ENCODE data around the gene SAMD4B.
"Not testable (repeated sequence)": the region's sequence is repeated elsewhere in the genome, so short reads cannot be mapped to it uniquely, and the experiment has no call there.

SAMD4B gene

DNA sequence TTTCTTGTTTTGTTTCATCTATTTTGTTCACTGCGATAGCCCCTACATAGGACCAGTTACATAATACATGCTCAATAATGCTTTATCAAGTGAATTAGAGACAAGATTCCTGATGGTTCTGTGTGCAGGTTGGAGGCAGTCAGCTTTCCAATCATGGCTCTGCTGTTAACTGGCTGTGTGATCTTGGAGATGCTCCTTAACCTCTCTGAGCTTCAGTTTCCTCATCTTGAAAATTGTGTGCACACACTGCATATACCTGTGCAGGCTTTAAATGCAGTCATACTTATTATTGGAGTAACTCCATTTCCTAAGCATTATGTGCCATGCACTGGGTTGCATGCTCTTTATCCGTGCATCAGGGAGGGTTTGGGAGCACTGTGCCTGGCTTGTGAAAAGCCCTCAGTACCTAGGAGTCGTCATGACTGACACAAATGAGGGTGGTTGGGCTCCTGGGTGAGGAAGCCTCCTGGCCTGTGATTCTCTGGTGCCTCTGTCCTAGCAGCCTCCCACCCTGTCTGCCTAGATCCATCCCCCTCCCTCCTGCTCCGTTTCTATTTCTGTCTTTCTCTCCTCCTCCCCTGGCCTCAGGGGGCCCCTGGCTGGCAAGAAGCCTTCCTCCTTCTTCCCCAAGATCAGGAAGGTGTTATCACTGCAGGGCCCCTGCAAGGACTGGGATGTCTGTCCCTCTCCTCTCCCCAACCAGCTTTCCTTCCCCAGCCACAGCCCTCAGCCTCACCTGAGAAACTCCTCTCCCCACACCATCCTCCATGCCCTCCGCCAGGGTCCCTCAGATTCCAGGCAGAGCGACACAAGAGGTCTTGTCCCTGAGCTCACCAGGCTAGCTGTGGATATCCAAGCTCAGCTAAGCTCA is 37.3 kb upstream of the SAMD4B start:
- no peak for DNase-seq
- Histone ChIP-seq H3K27ac (no peak overlapping the region), H3K4me3 (ENCODE audit: low read depth, low read length) (no peak overlapping the region), H3K27me3 (replicated peaks) (peaks cover 43% of the 10 kb centered on the region), H3K36me3 (replicated peaks) (no peaks in the 10 kb centered on the region)
- in situ Hi-C loops (cut with HindIII; ENCODE audit: low pct_ligation_motif_present, low sequenced_read_pairs): no loop called here
- TF ChIP-seq, protein P1, sequence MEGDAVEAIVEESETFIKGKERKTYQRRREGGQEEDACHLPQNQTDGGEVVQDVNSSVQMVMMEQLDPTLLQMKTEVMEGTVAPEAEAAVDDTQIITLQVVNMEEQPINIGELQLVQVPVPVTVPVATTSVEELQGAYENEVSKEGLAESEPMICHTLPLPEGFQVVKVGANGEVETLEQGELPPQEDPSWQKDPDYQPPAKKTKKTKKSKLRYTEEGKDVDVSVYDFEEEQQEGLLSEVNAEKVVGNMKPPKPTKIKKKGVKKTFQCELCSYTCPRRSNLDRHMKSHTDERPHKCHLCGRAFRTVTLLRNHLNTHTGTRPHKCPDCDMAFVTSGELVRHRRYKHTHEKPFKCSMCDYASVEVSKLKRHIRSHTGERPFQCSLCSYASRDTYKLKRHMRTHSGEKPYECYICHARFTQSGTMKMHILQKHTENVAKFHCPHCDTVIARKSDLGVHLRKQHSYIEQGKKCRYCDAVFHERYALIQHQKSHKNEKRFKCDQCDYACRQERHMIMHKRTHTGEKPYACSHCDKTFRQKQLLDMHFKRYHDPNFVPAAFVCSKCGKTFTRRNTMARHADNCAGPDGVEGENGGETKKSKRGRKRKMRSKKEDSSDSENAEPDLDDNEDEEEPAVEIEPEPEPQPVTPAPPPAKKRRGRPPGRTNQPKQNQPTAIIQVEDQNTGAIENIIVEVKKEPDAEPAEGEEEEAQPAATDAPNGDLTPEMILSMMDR (IDR thresholded peaks at IDR 0.05; ENCODE audit: low read depth, low read length, missing control alignments): no peak

DNA sequence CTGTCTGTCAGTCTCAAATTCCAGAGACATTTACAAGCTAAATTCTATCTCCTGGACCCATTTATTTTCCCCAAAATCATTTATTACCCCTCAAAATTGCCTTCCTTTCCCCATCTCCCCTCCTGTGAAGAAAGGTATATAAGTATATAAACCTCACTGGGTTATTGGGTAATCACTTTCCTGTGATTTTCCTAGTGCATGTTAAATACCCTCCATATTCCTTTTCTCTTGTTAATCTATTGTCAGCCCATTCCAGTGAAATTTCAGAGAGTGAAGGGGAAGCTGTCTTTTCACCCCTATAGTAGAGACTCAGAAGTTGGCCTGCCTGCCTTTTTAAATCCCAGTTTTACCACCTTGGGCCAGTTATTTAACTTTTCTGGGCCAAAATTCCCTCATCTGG is 36.1 kb upstream of the SAMD4B start:
- no peak overlapping the region for H3K27ac ChIP-seq

DNA sequence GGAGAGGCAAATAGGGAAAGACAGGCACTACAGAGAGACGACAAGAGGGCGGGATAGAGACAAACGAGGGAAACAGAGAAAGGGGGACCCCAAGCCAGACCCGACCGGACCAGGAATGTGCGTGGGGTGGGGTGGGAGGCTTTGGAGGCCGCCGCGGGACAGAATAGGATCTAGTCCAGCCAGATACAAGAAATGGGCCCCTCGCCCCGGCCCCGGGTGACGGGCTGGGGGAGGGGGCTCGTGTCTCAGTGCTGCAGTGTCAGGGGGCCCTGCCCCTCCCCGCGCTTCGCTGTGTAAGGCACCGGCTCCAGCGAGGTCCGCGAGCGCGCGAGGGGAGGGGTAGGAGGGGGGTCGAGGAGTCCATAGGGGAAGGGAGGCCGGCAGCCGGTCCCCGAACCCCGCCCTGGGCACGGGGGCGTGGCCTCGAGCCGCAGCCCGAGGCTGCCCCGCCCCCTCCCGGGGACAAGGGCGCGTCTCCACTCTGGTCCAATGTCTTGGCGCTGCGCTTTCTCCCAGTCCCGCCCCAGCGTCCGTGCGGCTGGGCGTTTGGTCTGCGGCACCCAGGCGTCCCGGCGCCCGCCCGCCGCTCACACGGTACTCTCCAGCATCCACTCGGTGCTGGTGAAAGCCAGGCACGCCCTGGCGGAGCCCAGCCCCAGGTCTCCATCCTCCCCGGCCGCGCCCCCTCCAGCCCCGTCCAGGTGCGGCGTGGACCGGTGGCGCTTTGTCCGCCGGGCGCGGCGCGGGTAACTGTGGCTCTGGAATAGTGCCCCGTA is 35.0 kb upstream of the SAMD4B start:
- Histone ChIP-seq H3K4me3 (ENCODE audit: low read depth, low read length) (no peak overlapping the region), H3K27me3 (replicated peaks) (peaks cover 43% of the 10 kb centered on the region), H3K36me3 (replicated peaks) (no peaks in the 10 kb centered on the region), H3K27ac (no peak overlapping the region)
- no peak for DNase-seq
- TF ChIP-seq, protein P1 (IDR thresholded peaks at IDR 0.05; ENCODE audit: low read depth, low read length, missing control alignments): no peak
- in situ Hi-C loops (cut with HindIII; ENCODE audit: low pct_ligation_motif_present, low sequenced_read_pairs): no loop called here

More for the DNA sequence above, 36.1 kb upstream of the SAMD4B start:
- no peaks in the 10 kb centered on the region for H3K36me3 ChIP-seq (replicated peaks)
- DNase-seq: no peak
- peaks cover 43% of the 10 kb centered on the region for H3K27me3 ChIP-seq (replicated peaks)
- no peak overlapping the region for H3K4me3 ChIP-seq (ENCODE audit: low read depth, low read length)
- in situ Hi-C loops (cut with HindIII; ENCODE audit: low pct_ligation_motif_present, low sequenced_read_pairs): no loop called here
- TF ChIP-seq, protein P1 (IDR thresholded peaks at IDR 0.05; ENCODE audit: low read depth, low read length, missing control alignments): no peak

DNA sequence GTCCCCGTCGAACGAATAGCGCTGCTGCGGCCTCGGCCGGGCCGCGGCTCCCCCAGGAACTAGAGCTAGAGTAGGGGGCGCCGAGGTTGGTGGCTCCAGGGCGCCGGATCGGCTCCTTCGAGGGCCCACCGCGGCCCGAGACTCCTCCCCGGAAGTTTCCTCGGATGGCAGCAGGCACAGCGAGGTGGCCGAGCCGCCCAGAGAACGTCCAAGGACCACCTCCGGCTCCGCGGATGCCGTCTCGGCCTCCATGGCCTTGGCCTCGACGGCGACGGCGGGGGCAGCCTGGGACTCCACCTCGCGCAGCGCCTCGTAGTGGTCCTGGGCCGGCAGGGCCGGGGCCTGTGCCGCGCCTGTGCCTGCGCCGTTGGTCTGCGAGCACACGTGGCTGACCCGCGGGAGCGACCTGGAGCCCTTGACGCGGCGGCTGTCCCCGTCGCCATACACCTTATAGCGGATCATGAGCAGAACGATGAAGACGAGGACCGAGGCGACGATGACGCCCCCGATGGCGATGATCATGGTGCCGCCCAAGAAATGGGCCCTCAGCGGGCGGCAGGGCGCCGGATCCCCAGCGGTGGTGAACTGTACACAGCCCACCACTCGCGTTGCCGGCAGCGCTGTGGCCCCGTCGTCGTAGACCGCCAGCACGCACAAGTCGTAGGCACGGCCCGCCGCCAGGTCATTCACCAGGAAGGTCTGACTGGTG is 34.2 kb upstream of the SAMD4B start:
- DNase-seq: no peak
- no peaks in the 10 kb centered on the region for H3K36me3 ChIP-seq (replicated peaks)
- peaks cover 43% of the 10 kb centered on the region for H3K27me3 ChIP-seq (replicated peaks)
- H3K27ac ChIP-seq: no peak overlapping the region
- in situ Hi-C loops (cut with HindIII; ENCODE audit: low pct_ligation_motif_present, low sequenced_read_pairs): no loop called here
- TF ChIP-seq, protein P1 (IDR thresholded peaks at IDR 0.05; ENCODE audit: low read depth, low read length, missing control alignments): no peak
- H3K4me3 ChIP-seq (ENCODE audit: low read depth, low read length): no peak overlapping the region

DNA sequence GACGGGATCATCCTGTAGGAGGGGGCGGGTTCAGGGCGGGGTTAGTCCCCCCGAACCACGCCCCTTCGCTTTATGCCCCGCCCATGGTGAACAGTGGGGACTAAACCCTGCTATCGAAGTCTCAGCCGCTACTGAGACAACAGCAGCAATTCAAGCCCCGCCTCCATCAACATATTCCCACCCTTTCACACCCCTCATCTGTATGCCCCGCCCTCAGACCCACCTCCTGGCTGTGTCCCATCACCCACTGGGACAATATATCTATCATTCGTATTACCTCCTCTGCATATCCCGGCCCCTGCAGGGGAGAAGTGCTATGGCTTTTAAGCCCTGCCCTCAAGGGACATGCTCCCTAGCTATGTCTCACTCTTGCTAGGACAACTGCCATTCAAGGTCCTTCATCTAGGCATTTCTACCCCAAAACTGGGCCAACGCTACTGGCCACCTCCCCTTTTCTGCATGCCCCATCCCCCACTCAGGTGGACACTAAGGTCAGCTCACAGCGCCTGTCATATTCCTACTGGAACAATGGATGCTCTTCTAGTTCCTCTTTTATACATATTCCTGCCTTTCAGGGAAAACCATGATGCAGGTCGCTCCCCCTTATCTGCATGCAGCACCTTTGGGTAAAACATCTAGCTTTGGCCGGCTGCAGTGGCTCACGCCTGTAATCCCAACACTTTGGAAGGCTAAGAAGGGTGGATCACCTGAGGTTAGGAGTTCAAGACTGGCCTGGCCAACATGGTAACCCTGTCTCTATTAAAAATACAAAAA is 33.5 kb upstream of the SAMD4B start:
- Histone ChIP-seq H3K27me3 (replicated peaks) (peaks cover 40% of the 10 kb centered on the region), H3K4me3 (ENCODE audit: low read depth, low read length) (no peak overlapping the region), H3K36me3 (replicated peaks) (no peaks in the 10 kb centered on the region), H3K27ac (no peak overlapping the region)
- DNase-seq: no peak
- TF ChIP-seq, protein P1 (IDR thresholded peaks at IDR 0.05; ENCODE audit: low read depth, low read length, missing control alignments): no peak
- in situ Hi-C loops (cut with HindIII; ENCODE audit: low pct_ligation_motif_present, low sequenced_read_pairs): no loop called here

DNA sequence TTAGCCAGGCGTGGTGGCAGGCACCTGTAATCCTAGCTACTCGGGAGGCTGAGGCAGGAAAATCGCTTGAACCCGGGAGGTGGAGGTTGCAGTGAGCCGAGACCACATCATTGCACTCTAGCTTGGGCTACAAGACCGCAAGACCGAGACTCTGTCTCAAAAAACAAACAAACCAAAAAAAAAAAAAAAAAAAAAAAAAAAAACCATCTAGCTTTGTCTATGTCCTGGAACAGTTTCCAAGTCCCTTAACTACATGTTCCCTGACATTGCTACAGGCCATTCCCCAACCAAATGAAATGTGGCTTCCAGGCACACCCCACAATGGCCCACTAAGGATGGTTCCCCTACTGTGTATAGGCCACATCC is 32.9 kb upstream of the SAMD4B start:
- H3K36me3 ChIP-seq (replicated peaks); in situ Hi-C loops (cut with HindIII; ENCODE audit: low pct_ligation_motif_present, low sequenced_read_pairs); H3K27ac ChIP-seq; DNase-seq; H3K4me3 ChIP-seq (ENCODE audit: low read depth, low read length): not testable (repeated sequence)
- H3K27me3 ChIP-seq (replicated peaks): peaks cover 37% of the 10 kb centered on the region

All from brain microvascular endothelial cell (primary cell).